HFFc6 (cell line): ENCODE data around the gene WNT3A. TPM values are rescaled to one million over a fixed set of nuclear protein-coding genes. Genes with fewer than 3 reads are reported as not detected.

ENCODE experiments used
- DNase-seq: peaks from one replicate; pipeline ENCODE4 v3.0.0-alpha.2; 2018
- H3K27ac Mint-ChIP-seq: 2 replicates; pipeline ENCODE4 v1.8.0; 2020; ENCODE audit warnings: mild to moderate bottlenecking, mixed read lengths
- H3K27me3 Mint-ChIP-seq: 2 replicates; pipeline ENCODE4 v1.8.0; 2021; ENCODE audit warnings: mild to moderate bottlenecking, moderate library complexity, mixed read lengths; ENCODE audit not compliant: insufficient read depth
- H3K36me3 Mint-ChIP-seq: 2 replicates; pipeline ENCODE4 v1.8.0; 2021; ENCODE audit warnings: low read depth, mixed read lengths
- H3K4me1 Mint-ChIP-seq: 2 replicates; pipeline ENCODE4 v1.8.0; 2020; ENCODE audit warnings: low read depth, mixed read lengths
- H3K4me3 Mint-ChIP-seq: 2 replicates; pipeline ENCODE4 v1.8.0; 2020; ENCODE audit warnings: mild to moderate bottlenecking, moderate library complexity, mixed read lengths
- H3K9me3 Mint-ChIP-seq: 2 replicates; pipeline ENCODE4 v1.8.0; 2020; ENCODE audit warnings: mild to moderate bottlenecking, mixed read lengths
- CTCF ChIP-seq: fragments of 200-600 bp; sonication (generic); IDR thresholded peaks from 2 replicates; pipeline ENCODE4 v1.5.0; 2021; ENCODE audit warnings: antibody characterized with exemption, mild to moderate bottlenecking
- total RNA-seq, 6 experiments: library from RNA; stranded (reverse); fragmentation: NEBNext Ultra II Directional; extraction: Animal tissue kit (Norgen Biotek cat#: 25700); gene quantifications; 2 replicates in 1 of 6; 3 replicates in 5 of 6; pipeline ENCODE4 v1.2.3, GENCODE V29; 2021

Gene WNT3A
- total RNA-seq, 6 experiments from 2014 or later: not detected

GRCh38 chr1:228047183-228047466, 40.3 kb downstream of the WNT3A start:
- no peak for DNase-seq
- TF ChIP-seq CTCF: no peak
- H3K27me3 Mint-ChIP-seq: peaks cover 14% of the 10 kb centered on the region
- no peak overlapping the region for H3K27ac Mint-ChIP-seq
- H3K9me3 Mint-ChIP-seq: no peaks in the 10 kb centered on the region; the same call in 1 of the 2 replicates
- no peaks in the 10 kb centered on the region for H3K4me1 Mint-ChIP-seq
- no peaks in the 10 kb centered on the region for H3K36me3 Mint-ChIP-seq
- H3K4me3 Mint-ChIP-seq: no peak overlapping the region

- no peak overlapping the region for H3K4me3 Mint-ChIP-seq
- no peaks in the 10 kb centered on the region for H3K36me3 Mint-ChIP-seq
- H3K27ac Mint-ChIP-seq: no peak overlapping the region
- H3K27me3 Mint-ChIP-seq: peaks cover 19% of the 10 kb centered on the region
- TF ChIP-seq CTCF: no peak
- no peak for DNase-seq
- H3K9me3 Mint-ChIP-seq: no peaks in the 10 kb centered on the region; the same call in 1 of the 2 replicates
- no peaks in the 10 kb centered on the region for H3K4me1 Mint-ChIP-seq
Measured at GRCh38 chr1:228048120-228048519, 41.3 kb downstream of the WNT3A start.

GRCh38 chr1:228048659-228049298, 42.0 kb downstream of the WNT3A start:
- H3K27me3 Mint-ChIP-seq: peaks cover 19% of the 10 kb centered on the region

GRCh38 chr1:228050571-228051231, 43.9 kb downstream of the WNT3A start:
- H3K27me3 Mint-ChIP-seq: peaks cover 24% of the 10 kb centered on the region
- no peak for TF ChIP-seq CTCF

More at GRCh38 chr1:228048659-228049298, 42.0 kb downstream of the WNT3A start:
- TF ChIP-seq CTCF: no peak
- Mint-ChIP-seq H3K27ac (no peak overlapping the region), H3K4me1 (no peaks in the 10 kb centered on the region), H3K4me3 (no peak overlapping the region), H3K9me3 (no peaks in the 10 kb centered on the region; the same call in 1 of the 2 replicates), H3K36me3 (no peaks in the 10 kb centered on the region)
- DNase-seq: no peak

GRCh38 chr1:228058172-228058948, 51.6 kb downstream of the WNT3A start:
- no peak for TF ChIP-seq CTCF
- no peaks in the 10 kb centered on the region; the same call in 1 of the 2 replicates for H3K9me3 Mint-ChIP-seq
- peaks cover 13% of the 10 kb centered on the region; the same call in 1 of the 2 replicates for H3K27me3 Mint-ChIP-seq
- H3K4me1 Mint-ChIP-seq: no peaks in the 10 kb centered on the region
- H3K27ac Mint-ChIP-seq: no peak overlapping the region
- H3K36me3 Mint-ChIP-seq: no peaks in the 10 kb centered on the region
- H3K4me3 Mint-ChIP-seq: no peak overlapping the region
- no peak for DNase-seq

More at GRCh38 chr1:228050571-228051231, 43.9 kb downstream of the WNT3A start:
- Mint-ChIP-seq H3K4me3 (no peak overlapping the region), H3K27ac (no peak overlapping the region), H3K4me1 (no peaks in the 10 kb centered on the region), H3K36me3 (no peaks in the 10 kb centered on the region), H3K9me3 (no peaks in the 10 kb centered on the region; the same call in 1 of the 2 replicates)
- no peak for DNase-seq
